Sigmoid colon (tissue), 4 donors: Measurements from ENCODE around the gene CEP20.

Experiments used
- EP300 ChIP-seq, 4 donors: sonication (generic); formaldehyde crosslinking; IDR thresholded peaks; one replicate each; pipeline ENCODE4 v1.6.1; 2017; ENCODE audit warnings: antibody characterized with exemption in 4 of 4
- POLR2A ChIP-seq, 2 donors: fragments of 450-650 bp; IDR thresholded peaks; one replicate each; pipeline ENCODE4 v1.6.1; 2016; ENCODE audit warnings: antibody characterized with exemption in 2 of 2, mild to moderate bottlenecking in 2 of 2, moderate library complexity in 2 of 2
- POLR2AphosphoS5 ChIP-seq, 4 donors: sonication (generic); formaldehyde crosslinking; IDR thresholded peaks; one replicate each; pipeline ENCODE4 v1.6.1; 2017; ENCODE audit warnings: antibody characterized with exemption in 4 of 4
- TF ChIP-seq, protein P1 (sequence below), 4 experiments: fragments of 450-650 bp in 3 of 4; fragments of 200-600 bp in 1 of 4; IDR thresholded peaks; one replicate each; pipeline ENCODE4 v1.5.1; 2016 to 2019; ENCODE audit warnings: antibody characterized with exemption in 4 of 4, mild to moderate bottlenecking in 3 of 4, moderate library complexity in 2 of 4

DNA sequence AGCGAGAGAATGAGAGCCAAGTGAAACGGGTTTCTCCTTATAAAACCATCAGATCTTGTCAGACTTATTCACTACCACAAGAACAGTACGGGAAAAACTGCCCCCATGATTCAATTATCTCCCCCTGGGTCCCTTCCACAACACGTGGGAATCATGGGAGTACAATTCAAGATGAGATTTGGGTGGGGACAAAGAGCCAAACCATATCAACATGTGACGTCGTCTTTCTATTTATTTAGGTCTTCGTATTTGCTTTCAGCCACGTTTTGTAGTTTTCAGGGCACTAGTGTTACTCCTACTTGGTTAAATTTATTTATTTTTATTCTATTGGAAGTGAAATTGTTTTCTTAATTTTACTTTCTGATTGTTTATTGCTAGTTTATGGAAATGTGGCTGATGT is 27.9 kb upstream of the CEP20 start:
- TF ChIP-seq EP300 (IDR thresholded peaks at IDR 0.05) (no peak), POLR2A (IDR thresholded peaks at IDR 0.05) (no peak), POLR2AphosphoS5 (IDR thresholded peaks at IDR 0.05) (no peak)
- TF ChIP-seq, protein P1, sequence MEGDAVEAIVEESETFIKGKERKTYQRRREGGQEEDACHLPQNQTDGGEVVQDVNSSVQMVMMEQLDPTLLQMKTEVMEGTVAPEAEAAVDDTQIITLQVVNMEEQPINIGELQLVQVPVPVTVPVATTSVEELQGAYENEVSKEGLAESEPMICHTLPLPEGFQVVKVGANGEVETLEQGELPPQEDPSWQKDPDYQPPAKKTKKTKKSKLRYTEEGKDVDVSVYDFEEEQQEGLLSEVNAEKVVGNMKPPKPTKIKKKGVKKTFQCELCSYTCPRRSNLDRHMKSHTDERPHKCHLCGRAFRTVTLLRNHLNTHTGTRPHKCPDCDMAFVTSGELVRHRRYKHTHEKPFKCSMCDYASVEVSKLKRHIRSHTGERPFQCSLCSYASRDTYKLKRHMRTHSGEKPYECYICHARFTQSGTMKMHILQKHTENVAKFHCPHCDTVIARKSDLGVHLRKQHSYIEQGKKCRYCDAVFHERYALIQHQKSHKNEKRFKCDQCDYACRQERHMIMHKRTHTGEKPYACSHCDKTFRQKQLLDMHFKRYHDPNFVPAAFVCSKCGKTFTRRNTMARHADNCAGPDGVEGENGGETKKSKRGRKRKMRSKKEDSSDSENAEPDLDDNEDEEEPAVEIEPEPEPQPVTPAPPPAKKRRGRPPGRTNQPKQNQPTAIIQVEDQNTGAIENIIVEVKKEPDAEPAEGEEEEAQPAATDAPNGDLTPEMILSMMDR (IDR thresholded peaks at IDR 0.05) = no peak
